Superior temporal gyrus (tissue), 1 donor: ENCODE data around the gene TMSB10.
"Not testable (repeated sequence)": the region's sequence is repeated elsewhere in the genome, so short reads cannot be mapped to it uniquely, and the experiment has no call there.

Experiments used
- DNase-seq: peaks from one replicate; pipeline ENCODE4 v3.0.0-alpha.2; 2016; ENCODE audit errors: extremely low spot score

Gene TMSB10

GRCh38 chr2:84939426-84940087 lies 34.1 kb downstream of the TMSB10 start:
- DNase-seq: no peak

- no peak for DNase-seq
Measured at GRCh38 chr2:84940088-84940470, 34.6 kb downstream of the TMSB10 start.

GRCh38 chr2:84940831-84941412 lies 35.5 kb downstream of the TMSB10 start:
- no peak for DNase-seq

- no peak for DNase-seq
Measured at GRCh38 chr2:84942166-84942565, 36.7 kb downstream of the TMSB10 start.

GRCh38 chr2:84942964-84943421 lies 37.5 kb downstream of the TMSB10 start:
- no peak for DNase-seq

- no peak for DNase-seq
Measured at GRCh38 chr2:84944295-84944909, 38.9 kb downstream of the TMSB10 start.

GRCh38 chr2:84945838-84946203 lies 40.4 kb downstream of the TMSB10 start:
- not testable (repeated sequence) for DNase-seq

GRCh38 chr2:84946204-84947009 lies 41.0 kb downstream of the TMSB10 start:
- DNase-seq: no peak

GRCh38 chr2:84947010-84947593 lies 41.6 kb downstream of the TMSB10 start:
- DNase-seq: no peak

- DNase-seq: no peak
Measured at GRCh38 chr2:84953535-84953934, 48.1 kb downstream of the TMSB10 start.

- no peak for DNase-seq
Measured at GRCh38 chr2:84954329-84954728, 48.9 kb downstream of the TMSB10 start.
